NCI-H748 treated with DMSO at 0.1 percent for 48 hours (cell line): ENCODE measurements around the gene ORMDL2.
"Not testable (repeated sequence)": the region's sequence is repeated elsewhere in the genome, so short reads cannot be mapped to it uniquely, and the experiment has no call there.

ENCODE experiments used
- DNase-seq: peaks from one replicate; lab custom pipeline; 2025; lab: John Stamatoyannopoulos, UW

The ORMDL2 gene

DNA sequence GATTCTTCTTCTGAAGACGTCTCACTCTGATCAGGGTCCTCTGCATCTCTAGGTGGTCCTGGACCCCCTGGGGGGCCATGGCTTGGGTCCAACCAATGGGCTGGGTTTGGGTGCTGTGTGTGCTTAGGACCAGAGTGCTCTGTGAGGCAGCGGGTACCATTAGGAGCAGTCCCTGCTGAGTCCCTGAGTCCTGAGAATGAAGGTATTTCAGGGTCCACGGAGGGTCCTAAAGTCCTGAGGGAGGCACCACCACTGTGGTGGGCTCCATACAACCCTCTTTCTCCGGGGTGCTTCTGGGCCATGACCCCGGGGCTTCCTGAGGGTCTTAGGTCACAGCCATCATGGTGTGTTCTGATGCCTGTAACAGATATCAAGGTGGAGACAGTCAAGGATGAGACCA, 10.5 kb downstream of the ORMDL2 start:
- DNase-seq: no peak

DNA sequence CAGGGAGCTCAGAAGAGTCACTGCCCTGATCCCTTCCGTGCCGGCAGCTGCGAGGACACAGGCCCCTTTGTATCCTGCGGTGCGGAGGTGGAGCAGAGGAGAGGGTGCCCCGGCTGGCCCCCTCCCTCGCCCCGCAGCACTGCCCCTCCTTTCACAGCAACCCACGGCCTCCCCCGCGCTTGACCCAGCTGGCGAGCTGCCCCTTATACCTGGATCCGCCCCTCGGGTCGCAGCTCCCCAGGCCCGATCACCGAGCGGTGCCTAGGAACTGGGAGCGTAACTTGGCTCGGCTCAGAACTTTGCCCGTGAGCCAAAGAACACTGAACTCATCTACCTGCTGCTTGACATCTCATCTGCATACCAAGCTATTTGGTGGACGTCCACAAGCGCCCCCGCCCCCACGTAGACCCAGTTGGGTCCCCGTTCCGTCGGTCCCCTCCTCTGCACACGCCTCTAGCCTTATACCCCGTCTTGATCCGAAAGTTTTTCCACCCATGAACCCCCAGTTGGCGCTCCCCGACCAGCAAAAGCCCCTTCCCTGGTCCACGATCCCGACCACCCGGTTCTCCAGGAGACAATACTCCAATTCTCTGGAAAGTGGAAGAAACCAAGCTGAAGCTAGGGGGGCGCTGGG, 12.2 kb downstream of the ORMDL2 start:
- peak; percentile 74 for DNase-seq

GRCh38 chr12:55830601-55831446, 13.0 kb downstream of the ORMDL2 start:
- peak; percentile 74 for DNase-seq

GRCh38 chr12:55831447-55831815, 13.6 kb downstream of the ORMDL2 start:
- DNase-seq: no peak

GRCh38 chr12:55833056-55833455, 15.2 kb downstream of the ORMDL2 start:
- no peak for DNase-seq

DNA sequence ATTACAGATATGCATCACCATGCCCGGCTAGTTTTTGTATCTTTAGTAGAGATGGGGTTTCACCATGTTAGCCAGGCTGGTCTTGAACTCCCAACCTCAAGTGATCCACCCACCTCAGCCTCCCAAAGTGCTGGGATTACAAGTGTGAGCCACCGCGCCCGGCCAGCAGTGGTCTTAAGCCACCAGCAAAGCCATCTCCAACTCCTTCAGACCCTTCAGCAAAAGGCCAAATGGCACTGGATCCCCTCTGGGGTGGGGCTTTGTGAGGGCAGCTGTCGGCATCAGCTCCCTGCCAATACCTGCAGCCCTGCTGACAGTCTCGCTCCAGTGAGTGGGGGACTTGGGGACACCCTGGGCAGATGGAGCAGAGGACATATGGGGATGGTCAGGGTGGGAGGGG, 16.6 kb downstream of the ORMDL2 start:
- DNase-seq: not testable (repeated sequence)

GRCh38 chr12:55838361-55838760, 20.5 kb downstream of the ORMDL2 start:
- DNase-seq: no peak

- no peak for DNase-seq
These were observed 21.7 kb downstream of the ORMDL2 start for GRCh38 chr12:55839345-55840140.

DNA sequence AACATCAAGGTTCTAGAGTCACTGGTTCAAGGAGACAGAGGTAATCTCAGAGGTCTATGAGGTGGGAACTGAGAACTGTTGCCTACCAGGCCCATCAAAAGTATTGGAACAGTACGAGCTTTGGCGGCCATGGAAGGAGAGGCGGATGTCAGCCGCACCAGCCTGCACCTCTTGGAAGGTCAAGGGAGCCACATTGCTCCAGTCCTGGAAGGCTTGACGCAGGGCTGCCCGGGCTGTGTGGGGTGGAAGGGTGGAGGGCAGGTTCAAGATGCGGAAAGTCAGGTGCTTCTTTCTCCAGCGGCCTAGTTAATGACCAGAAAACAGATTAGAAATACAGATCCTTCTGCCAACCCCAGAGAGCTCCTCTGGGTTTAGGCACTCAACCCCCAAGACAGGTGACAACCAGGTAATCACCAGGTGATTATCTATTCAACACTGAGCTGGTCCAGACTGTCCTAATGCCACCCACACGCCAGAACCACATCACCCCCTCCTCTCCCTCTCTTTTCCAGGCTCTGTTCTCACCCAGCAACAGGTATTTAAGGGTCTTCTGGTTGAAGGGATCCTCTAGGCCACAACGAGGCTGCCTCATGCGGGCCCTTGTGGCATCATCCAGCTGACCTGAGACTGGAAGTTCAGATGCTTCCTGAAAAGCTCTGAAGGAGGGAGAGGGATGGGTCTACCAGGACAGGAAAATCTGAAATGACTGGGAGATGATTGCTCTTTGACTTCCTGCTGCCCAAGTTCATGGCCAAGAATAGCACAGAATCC, 22.9 kb downstream of the ORMDL2 start:
- DNase-seq: no peak

- no peak for DNase-seq
These were observed 25.0 kb downstream of the ORMDL2 start, which contains the start of gene MMP19 for GRCh38 chr12:55842681-55843429. MMP19 (minus strand) TSS chr12:55842936; CDS start chr12:55842830, 106 bp downstream.

- DNase-seq: no peak
These were observed 25.6 kb downstream of the ORMDL2 start for GRCh38 chr12:55843431-55843830.

DNA sequence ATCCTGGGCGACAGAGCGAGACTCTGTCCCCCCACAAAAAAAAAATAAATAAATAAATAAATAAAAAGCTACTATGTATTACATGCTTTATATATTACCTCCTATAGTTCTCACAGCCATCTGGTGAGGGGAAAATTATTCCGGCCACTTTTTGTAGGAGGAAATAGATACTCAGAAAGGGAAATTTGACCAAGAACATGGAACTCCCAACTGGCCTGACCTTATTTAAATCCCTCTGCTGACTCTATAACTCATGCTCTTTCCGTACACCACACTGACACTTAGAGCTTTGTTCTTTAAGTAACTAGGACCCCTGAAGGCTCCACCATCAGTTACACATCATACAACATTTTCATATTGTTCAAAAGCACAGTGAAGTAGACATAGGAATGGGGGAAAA, 27.1 kb downstream of the ORMDL2 start:
- no peak for DNase-seq

GRCh38 chr12:55845361-55845760, 27.5 kb downstream of the ORMDL2 start:
- no peak for DNase-seq

- no peak for DNase-seq
These were observed 28.1 kb downstream of the ORMDL2 start for GRCh38 chr12:55845785-55846496.

DNA sequence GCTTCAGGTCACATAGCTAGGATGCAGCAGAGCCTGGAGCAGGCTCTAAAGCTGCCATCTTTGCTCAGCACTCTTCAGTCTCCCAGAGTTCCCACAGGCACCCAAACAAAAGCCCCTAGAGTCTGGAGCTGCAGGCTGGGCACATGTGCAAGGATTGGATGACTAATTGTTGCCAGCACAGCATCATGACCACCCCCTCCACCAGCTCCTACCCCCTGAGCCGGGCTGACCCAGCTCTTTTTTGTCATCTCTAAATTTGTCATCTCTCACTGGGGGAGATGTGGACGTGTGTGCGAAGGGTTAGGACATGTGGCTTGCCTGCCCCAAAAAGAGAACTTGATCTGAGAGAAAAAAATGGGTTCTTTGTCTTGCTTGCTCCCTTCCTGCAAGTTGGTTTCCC, 29.2 kb downstream of the ORMDL2 start:
- DNase-seq: no peak

- no peak for DNase-seq
These were observed 29.9 kb downstream of the ORMDL2 start for GRCh38 chr12:55847603-55848291.

DNA sequence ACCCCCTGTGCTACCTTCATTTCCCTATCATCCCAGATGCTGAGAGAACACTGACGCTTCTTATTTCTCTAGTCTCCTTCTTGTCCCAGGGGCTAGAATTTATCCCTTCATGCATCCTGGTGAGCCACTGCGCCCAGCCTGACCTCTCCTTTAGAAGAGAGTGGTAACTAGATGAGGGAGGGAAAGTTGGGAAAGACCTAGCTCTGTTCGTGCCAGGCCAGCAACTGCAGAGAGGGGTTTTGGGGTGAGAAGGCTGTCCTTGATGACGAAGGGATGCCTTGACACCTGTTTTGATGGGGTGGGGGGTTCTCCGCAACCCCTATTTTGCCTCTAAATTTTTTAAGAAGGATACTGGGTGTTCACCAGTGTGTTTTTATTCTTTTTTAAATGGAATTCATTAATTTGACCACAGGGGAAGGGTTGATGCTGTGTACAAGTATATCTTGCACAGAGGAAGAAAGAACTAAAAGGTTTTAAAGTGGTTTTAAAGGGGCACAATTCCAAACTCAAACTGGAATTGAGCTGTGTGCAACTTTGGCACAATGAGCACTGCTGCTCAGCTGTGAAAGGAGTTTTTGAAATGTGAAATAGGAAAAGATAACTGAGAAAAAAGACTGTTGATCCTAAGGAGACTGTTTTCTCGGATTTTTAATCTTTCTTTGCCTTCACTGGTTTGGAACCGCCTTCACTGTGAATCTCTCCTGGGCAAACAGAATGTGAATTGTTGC, 31.9 kb downstream of the ORMDL2 start:
- DNase-seq: no peak

DNA sequence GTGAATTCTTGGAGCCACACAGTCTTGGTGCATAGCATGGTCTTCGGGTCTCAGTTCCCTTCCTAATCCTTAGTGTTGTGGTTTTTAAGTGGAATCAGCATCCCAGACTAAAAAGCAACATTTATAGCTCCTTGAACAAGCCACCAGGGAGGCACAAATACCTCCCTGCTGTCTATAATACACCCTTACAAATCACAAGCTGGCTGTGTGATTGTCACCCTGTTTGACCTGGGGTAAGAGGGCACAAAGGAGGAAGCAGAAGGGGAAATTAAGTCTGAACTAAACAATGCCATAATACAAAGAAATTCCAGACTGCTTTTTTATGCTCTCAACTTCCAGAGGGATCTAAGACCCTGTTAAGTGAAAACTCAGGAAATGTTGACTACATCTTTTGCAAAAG, 32.6 kb downstream of the ORMDL2 start:
- no peak for DNase-seq

- DNase-seq: no peak
These were observed 33.1 kb downstream of the ORMDL2 start for GRCh38 chr12:55850893-55851292.
